ENCODE results near the gene SRRM4. TPM values are rescaled to one million over a fixed set of nuclear protein-coding genes. Genes with fewer than 3 reads are reported as not detected.
A peak's percentile ranks its signal among the peaks of the same experiment; 100 is the strongest.

SRRM4 gene
- total RNA-seq (2013), result not detected
- polyA plus RNA-seq, result not detected
- not detected in 2 replicates for polyA minus RNA-seq
- 0 to 8.9 (median 0.08) reads per million in 11 experiments for total RNA-seq

DNA sequence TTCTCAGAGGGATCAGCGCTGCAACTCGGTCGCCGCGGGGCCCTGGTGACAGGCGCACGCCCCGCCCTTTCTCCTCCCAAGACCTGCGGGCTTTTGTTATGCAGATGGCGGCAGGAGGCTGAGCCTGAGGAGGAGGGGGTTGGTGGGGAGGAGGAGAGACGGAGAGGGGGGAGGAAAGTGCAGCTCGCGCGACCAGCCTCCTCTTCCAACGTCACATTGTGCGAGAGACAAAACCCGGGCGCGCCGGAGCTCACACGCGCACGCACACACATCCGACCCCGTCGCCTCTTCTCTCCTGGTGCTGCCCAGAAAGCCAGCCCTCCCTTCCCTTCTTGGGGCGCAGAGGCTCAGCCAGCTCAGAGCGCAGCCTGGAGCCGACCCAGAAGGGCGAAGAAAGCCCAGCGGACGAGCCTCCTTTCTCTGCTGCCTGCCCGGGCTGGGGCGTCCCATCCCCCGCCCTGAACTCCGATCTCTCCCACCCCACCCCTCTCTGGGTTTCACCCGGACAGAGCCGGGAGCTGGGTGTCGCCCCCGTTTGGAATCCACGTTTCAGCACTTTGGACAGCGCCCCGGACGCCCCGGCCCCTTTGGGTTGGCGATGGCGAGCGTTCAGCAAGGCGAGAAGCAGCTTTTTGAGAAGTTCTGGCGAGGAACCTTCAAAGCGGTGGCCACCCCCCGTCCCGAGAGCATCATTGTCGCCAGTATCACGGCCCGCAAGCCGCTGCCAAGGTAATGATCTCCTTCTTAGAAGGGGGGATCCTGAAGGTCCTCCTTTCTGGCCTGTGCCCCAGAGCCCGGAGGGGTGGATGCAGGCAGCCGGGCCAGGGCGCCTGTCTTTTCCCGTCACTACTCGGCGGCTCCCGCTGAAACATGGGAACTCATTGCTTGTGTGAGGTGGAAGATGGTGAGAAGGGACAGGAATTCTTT lies at the start of gene SRRM4:
TSS of gene SRRM4 (plus strand) at position 257 of the 927 bp plus-strand sequence. CDS start at position 599, 342 bp downstream.
- peaks cover 15 to 33% of the 10 kb centered on the region in 2 donors for H3K27me3 ChIP-seq (ENCODE audit: control insufficient read depth in 2 of 2, insufficient read depth in 2 of 2, low read length in 2 of 2)
- H3K36me3 ChIP-seq (replicated peaks in 1 of 2; ENCODE audit: control insufficient read depth in 1 of 2, insufficient read depth in 2 of 2, low read length in 2 of 2), result no peaks in the 10 kb centered on the region
- H3K4me2 ChIP-seq (replicated peaks; ENCODE audit: extremely low read depth, low read length, poor library complexity, severe bottlenecking), result no peak within 1 kb of the TSS
- no peak within 1 kb of the TSS for H3K4me3 ChIP-seq (replicated peaks in 1 of 3; ENCODE audit: low read depth in 2 of 3, low read length in 3 of 3)
- H3K4me3 Mint-ChIP-seq, result peak within 1 kb of the TSS in 1 of 2 donors; percentile 69
- H3K4me1 Mint-ChIP-seq, result no peaks in the 10 kb centered on the region
- H3K36me3 Mint-ChIP-seq, result no peaks in the 10 kb centered on the region
- H3K9me3 ChIP-seq (replicated peaks in 1 of 2; ENCODE audit: control insufficient read depth in 1 of 2, insufficient read depth in 1 of 2, low read length in 2 of 2), result peaks cover 0 to 4% of the 10 kb centered on the region in 2 donors
- H2AFZ ChIP-seq (ENCODE audit: insufficient read depth, low read depth, low read length, poor library complexity, severe bottlenecking), result no peak within 1 kb of the TSS
- H3K79me2 ChIP-seq (ENCODE audit: insufficient read depth, low read length), result no peaks in the 10 kb centered on the region
- DNase-seq, result no peak
- no peaks in the 10 kb centered on the region for H3K4me1 ChIP-seq (ENCODE audit: control insufficient read depth in 1 of 2, insufficient read depth in 2 of 2, low read length in 2 of 2)
- no peaks in the 10 kb centered on the region for H4K20me1 ChIP-seq (ENCODE audit: insufficient read depth, low read length)
- WGBS (ENCODE audit: insufficient coverage), result 4% methylated on average over 54 of the region's 64 CpGs
- no peak within 1 kb of the TSS for H3K27ac Mint-ChIP-seq
- no peak within 1 kb of the TSS for H3K27ac ChIP-seq (ENCODE audit: low read depth in 1 of 2, low read length in 2 of 2)
- intact Hi-C loops (cut with micrococcal nuclease), result no loop called here
- TF ChIP-seq, protein P1, sequence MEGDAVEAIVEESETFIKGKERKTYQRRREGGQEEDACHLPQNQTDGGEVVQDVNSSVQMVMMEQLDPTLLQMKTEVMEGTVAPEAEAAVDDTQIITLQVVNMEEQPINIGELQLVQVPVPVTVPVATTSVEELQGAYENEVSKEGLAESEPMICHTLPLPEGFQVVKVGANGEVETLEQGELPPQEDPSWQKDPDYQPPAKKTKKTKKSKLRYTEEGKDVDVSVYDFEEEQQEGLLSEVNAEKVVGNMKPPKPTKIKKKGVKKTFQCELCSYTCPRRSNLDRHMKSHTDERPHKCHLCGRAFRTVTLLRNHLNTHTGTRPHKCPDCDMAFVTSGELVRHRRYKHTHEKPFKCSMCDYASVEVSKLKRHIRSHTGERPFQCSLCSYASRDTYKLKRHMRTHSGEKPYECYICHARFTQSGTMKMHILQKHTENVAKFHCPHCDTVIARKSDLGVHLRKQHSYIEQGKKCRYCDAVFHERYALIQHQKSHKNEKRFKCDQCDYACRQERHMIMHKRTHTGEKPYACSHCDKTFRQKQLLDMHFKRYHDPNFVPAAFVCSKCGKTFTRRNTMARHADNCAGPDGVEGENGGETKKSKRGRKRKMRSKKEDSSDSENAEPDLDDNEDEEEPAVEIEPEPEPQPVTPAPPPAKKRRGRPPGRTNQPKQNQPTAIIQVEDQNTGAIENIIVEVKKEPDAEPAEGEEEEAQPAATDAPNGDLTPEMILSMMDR (IDR thresholded peaks at IDR 0.05), result no peak
- peaks cover 32 to 41% (median 41%) of the 10 kb centered on the region in 3 donors for H3K27me3 Mint-ChIP-seq (ENCODE audit: low read depth in 3 of 3)
- H3K9ac ChIP-seq (ENCODE audit: insufficient read depth, low read length, poor library complexity, severe bottlenecking), result no peak within 1 kb of the TSS
- H3K9me3 Mint-ChIP-seq, result peaks cover 0 to 6% (median 0%) of the 10 kb centered on the region in 7 donors

- Histone ChIP-seq H3K27me3 (ENCODE audit: control insufficient read depth in 2 of 2, insufficient read depth in 2 of 2, low read length in 2 of 2) (no peaks in the 10 kb centered on the region), H3K4me1 (ENCODE audit: control insufficient read depth in 1 of 2, insufficient read depth in 2 of 2, low read length in 2 of 2) (no peaks in the 10 kb centered on the region), H3K9ac (ENCODE audit: insufficient read depth, low read length, poor library complexity, severe bottlenecking) (no peak overlapping the region), H2AFZ (ENCODE audit: insufficient read depth, low read depth, low read length, poor library complexity, severe bottlenecking) (no peak overlapping the region), H3K9me3 (replicated peaks in 1 of 2; ENCODE audit: control insufficient read depth in 1 of 2, insufficient read depth in 1 of 2, low read length in 2 of 2) (no peaks in the 10 kb centered on the region), H3K4me2 (replicated peaks; ENCODE audit: extremely low read depth, low read length, poor library complexity, severe bottlenecking) (no peak overlapping the region), H3K36me3 (replicated peaks in 1 of 2; ENCODE audit: control insufficient read depth in 1 of 2, insufficient read depth in 2 of 2, low read length in 2 of 2) (no peaks in the 10 kb centered on the region), H3K27ac (ENCODE audit: low read depth in 1 of 2, low read length in 2 of 2) (no peak overlapping the region), H3K79me2 (ENCODE audit: insufficient read depth, low read length) (no peaks in the 10 kb centered on the region), H3K4me3 (replicated peaks in 1 of 3; ENCODE audit: low read depth in 2 of 3, low read length in 3 of 3) (no peak overlapping the region), H4K20me1 (ENCODE audit: insufficient read depth, low read length) (no peaks in the 10 kb centered on the region)
- intact Hi-C loops (cut with micrococcal nuclease), result no loop called here
- Mint-ChIP-seq H3K27ac (no peak overlapping the region), H3K36me3 (no peaks in the 10 kb centered on the region), H3K4me1 (no peaks in the 10 kb centered on the region), H3K27me3 (ENCODE audit: low read depth in 3 of 3) (peaks cover 0 to 3% (median under 1%) of the 10 kb centered on the region in 3 donors), H3K9me3 (peaks cover 0 to 2% (median 0%) of the 10 kb centered on the region in 7 donors), H3K4me3 (no peak overlapping the region)
- no peak for DNase-seq
- TF ChIP-seq, protein P1 (IDR thresholded peaks at IDR 0.05), result no peak
- 68% methylated on average over 8 of the region's 10 CpGs for WGBS (ENCODE audit: insufficient coverage)
Measured at GRCh38 chr12:118946256-118946655, 35.1 kb upstream of the SRRM4 start.
